Caco-2 (cell line): ENCODE measurements around the gene CLHC1. TPM values are rescaled to one million over a fixed set of nuclear protein-coding genes. Genes with fewer than 3 reads are reported as not detected.
"Not testable (repeated sequence)": the region's sequence is repeated elsewhere in the genome, so short reads cannot be mapped to it uniquely, and the experiment has no call there.

Experiments
- BruUV-seq: library from RNA; stranded (reverse); fragments of 400-500 nt; replicated peaks from 2 replicates; lab custom pipeline; 2021; lab: Mats Ljungman, UMichigan
- CTCF ChIA-PET: fragments of 300-600 bp; sonication (Branson Sonifier 250); formaldehyde crosslinking; loops from one replicate; lab custom pipeline; 2022; ENCODE audit warnings: antibody characterized with exemption; lab: Charles Lee
- POLR2A ChIA-PET: fragments of 300-600 bp; sonication (Branson Sonifier 250); formaldehyde crosslinking; loops from one replicate; lab custom pipeline; 2022; ENCODE audit warnings: antibody characterized with exemption; lab: Charles Lee
- DNase-seq, 2 experiments: peaks; one replicate each; pipeline versions ENCODE4 v3.0.0 to v3.0.0-alpha.2; 2020 to 2022
- H3K27me3 ChIP-seq: replicated peaks from 2 replicates; pipeline ENCODE4 v1.6.0; 2011; ENCODE audit warnings: low read length; ENCODE audit not compliant: control insufficient read depth, insufficient read depth
- H3K36me3 ChIP-seq: 2 replicates; pipeline ENCODE4 v1.5.1; 2011; ENCODE audit warnings: low read length; ENCODE audit not compliant: control insufficient read depth, insufficient read depth
- H3K4me1 ChIP-seq: fragments of 250-450 bp; sonication (Bioruptor Pico); 2 replicates; pipeline ENCODE4 v1.5.1; 2020; ENCODE audit warnings: mild to moderate bottlenecking
- H3K4me3 ChIP-seq: 2 replicates; pipeline ENCODE4 v1.5.1; 2011; ENCODE audit warnings: low read depth, mild to moderate bottlenecking, control low read depth, low read length
- H3K9me3 ChIP-seq: fragments of 250-450 bp; sonication (Bioruptor Pico); 2 replicates; pipeline ENCODE4 v1.5.1; 2020; ENCODE audit warnings: mild to moderate bottlenecking, moderate library complexity
- H3K27ac Mint-ChIP-seq: one replicate; pipeline ENCODE4 v1.8.0; 2022; ENCODE audit warnings: mixed read lengths; ENCODE audit not compliant: unreplicated experiment
- H3K27me3 Mint-ChIP-seq: one replicate; pipeline ENCODE4 v1.8.0; 2022; ENCODE audit warnings: mixed read lengths; ENCODE audit not compliant: insufficient read depth, unreplicated experiment
- H3K36me3 Mint-ChIP-seq: one replicate; pipeline ENCODE4 v1.8.0; 2022; ENCODE audit warnings: mild to moderate bottlenecking, mixed read lengths; ENCODE audit not compliant: insufficient read depth, unreplicated experiment
- H3K4me1 Mint-ChIP-seq: one replicate; pipeline ENCODE4 v1.8.0; 2022; ENCODE audit warnings: low read depth, mixed read lengths; ENCODE audit not compliant: unreplicated experiment
- H3K4me3 Mint-ChIP-seq: one replicate; pipeline ENCODE4 v1.8.0; 2022; ENCODE audit warnings: mild to moderate bottlenecking, moderate library complexity, mixed read lengths; ENCODE audit not compliant: unreplicated experiment
- H3K9me3 Mint-ChIP-seq: one replicate; pipeline ENCODE4 v1.8.0; 2022; ENCODE audit warnings: mixed read lengths; ENCODE audit not compliant: unreplicated experiment
- intact Hi-C: fragments of 100-400 bp; cut with micrococcal nuclease; formaldehyde crosslinking; loops from one replicate; pipeline ENCODE4 v1.10.0; 2022; ENCODE audit not compliant: unreplicated experiment
- total RNA-seq: library from RNA; stranded (reverse); gene quantifications from 2 replicates; pipeline ENCODE4 v1.2.3, GENCODE V29; 2022
- TF ChIP-seq, protein P1 (sequence below), 2 experiments: fragments of 200-600 bp in 1 of 2; IDR thresholded peaks; 1 replicate in 1 of 2; 2 replicates in 1 of 2; pipeline versions ENCODE4 v1.5.1 to v1.8.0; 2011 to 2022; ENCODE audit warnings: antibody characterized with exemption in 1 of 2, control low read depth in 1 of 2, inconsistent platforms in 1 of 2, low read depth in 1 of 2, low read length in 1 of 2, mild to moderate bottlenecking in 1 of 2, moderate library complexity in 1 of 2; ENCODE audit not compliant: insufficient read depth in 1 of 2, severe bottlenecking in 1 of 2, unreplicated experiment in 1 of 2

The CLHC1 gene
- total RNA-seq, 1 experiment from 2014 or later = 13.4 TPM

DNA sequence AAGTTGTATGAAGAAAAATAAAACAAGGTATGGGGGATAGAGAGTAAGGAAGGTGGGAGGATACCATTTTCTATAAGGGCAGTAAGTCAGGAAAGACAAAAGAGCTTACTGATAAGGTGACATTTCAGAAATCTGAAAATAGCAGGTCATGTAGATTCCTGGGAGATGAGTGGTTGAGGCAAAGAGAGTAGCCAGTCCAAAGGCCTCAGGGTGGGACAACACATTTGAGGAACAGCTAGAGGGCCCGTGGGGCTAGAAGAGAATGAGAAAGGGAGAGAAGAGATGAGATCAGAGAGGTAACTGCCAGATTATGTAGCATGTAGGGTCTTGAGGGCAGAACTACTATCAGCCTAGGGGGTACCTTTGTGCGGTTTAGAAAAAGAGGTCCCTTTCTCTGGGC, 2.9 kb downstream of the CLHC1 start:
- peaks cover 34% of the 10 kb centered on the region for H3K36me3 Mint-ChIP-seq
- H3K36me3 ChIP-seq = 0 out of 2 replicates have a peak, but pooled peaks cover 3% of the 10 kb centered on the region
- H3K27me3 Mint-ChIP-seq = no peaks in the 10 kb centered on the region
- H3K4me3 Mint-ChIP-seq = peak overlapping the region; percentile 59
- no peak overlapping the region for H3K4me3 ChIP-seq
- no peaks in the 10 kb centered on the region for H3K27me3 ChIP-seq
- TF ChIP-seq, protein P1, sequence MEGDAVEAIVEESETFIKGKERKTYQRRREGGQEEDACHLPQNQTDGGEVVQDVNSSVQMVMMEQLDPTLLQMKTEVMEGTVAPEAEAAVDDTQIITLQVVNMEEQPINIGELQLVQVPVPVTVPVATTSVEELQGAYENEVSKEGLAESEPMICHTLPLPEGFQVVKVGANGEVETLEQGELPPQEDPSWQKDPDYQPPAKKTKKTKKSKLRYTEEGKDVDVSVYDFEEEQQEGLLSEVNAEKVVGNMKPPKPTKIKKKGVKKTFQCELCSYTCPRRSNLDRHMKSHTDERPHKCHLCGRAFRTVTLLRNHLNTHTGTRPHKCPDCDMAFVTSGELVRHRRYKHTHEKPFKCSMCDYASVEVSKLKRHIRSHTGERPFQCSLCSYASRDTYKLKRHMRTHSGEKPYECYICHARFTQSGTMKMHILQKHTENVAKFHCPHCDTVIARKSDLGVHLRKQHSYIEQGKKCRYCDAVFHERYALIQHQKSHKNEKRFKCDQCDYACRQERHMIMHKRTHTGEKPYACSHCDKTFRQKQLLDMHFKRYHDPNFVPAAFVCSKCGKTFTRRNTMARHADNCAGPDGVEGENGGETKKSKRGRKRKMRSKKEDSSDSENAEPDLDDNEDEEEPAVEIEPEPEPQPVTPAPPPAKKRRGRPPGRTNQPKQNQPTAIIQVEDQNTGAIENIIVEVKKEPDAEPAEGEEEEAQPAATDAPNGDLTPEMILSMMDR (IDR thresholded peaks at IDR 0.05; ENCODE audit: insufficient read depth in 1 of 2, low read depth in 1 of 2, low read length in 1 of 2, severe bottlenecking in 1 of 2, unreplicated experiment in 1 of 2) = no peak
- no peaks in the 10 kb centered on the region for H3K9me3 ChIP-seq
- no TSS peak for BruUV-seq
- peaks cover 31% of the 10 kb centered on the region for H3K4me1 ChIP-seq
- peak overlapping the region; percentile 68 for H3K27ac Mint-ChIP-seq
- H3K4me1 Mint-ChIP-seq = peaks cover 36% of the 10 kb centered on the region
- intact Hi-C loops = no loop called here
- ChIA-PET CTCF (no interaction called here), POLR2A (no interaction called here)
- no peaks in the 10 kb centered on the region for H3K9me3 Mint-ChIP-seq
- DNase-seq = peak in 1 of 2 experiments; percentile 45

DNA sequence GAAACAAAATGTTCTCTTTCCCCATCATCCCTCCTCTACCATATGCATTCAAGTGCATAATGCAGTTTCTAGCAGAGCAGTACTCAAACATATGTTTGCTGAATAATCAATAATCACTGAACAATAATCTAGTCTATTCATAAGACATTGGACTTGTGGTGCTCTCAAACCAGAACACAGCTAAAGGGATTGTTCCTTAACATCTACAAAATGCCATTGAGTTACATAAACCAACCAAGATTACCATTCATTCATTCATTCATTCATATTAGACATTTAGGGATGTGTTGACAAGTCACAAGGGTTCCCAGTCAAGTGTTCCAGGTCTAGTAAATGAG, 3.9 kb downstream of the CLHC1 start:
- no peaks in the 10 kb centered on the region for H3K27me3 Mint-ChIP-seq

DNA sequence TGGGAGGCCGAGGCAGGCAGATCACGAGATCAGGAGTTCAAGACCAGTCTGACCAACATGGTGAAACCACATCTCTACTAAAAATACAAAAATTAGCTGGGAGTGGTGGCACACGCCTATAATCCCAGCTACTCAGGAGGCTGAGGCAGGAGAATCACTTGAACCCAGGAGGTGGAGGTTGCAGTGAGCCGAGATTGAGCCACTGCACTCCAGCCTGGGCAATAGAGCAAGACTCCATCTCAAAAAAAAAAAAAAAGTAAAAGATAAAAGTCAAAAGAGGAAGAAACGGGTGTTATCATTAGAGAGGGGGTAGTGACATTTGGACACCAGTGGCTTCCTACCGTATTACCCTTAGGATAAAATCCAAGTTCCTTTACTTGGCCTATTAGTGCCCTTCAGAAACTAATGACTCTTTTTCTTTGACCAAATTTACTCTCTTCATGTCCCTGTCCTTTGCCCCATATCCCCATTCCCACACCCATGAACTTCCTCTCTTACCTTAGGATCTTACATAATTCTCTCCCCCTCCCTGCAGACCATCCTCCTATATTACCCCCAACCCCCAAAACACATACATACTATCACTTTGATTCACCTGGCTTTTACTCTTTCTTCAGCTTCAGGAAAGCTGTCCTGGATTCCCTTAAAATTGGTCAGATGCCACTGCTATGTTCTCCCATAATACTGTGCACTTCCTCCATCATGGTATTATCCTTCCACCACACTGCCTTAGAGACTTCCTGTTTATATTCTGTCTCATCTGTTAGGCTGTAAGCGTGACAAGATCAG, 4.5 kb downstream of the CLHC1 start:
- intact Hi-C loops, H3K36me3 ChIP-seq, H3K4me3 ChIP-seq, H3K27me3 Mint-ChIP-seq, DNase-seq, CTCF ChIA-PET, H3K9me3 ChIP-seq, H3K4me3 Mint-ChIP-seq, H3K27me3 ChIP-seq, POLR2A ChIA-PET, H3K9me3 Mint-ChIP-seq, H3K27ac Mint-ChIP-seq, BruUV-seq: not testable (repeated sequence)
- H3K4me1 ChIP-seq = peaks cover 27% of the 10 kb centered on the region
- Mint-ChIP-seq H3K4me1 (peaks cover 36% of the 10 kb centered on the region), H3K36me3 (peaks cover 19% of the 10 kb centered on the region)

More for the DNA sequence above, 3.9 kb downstream of the CLHC1 start:
- H3K36me3 Mint-ChIP-seq = peaks cover 24% of the 10 kb centered on the region
- peaks cover 36% of the 10 kb centered on the region for H3K4me1 Mint-ChIP-seq
- no peaks in the 10 kb centered on the region for H3K9me3 Mint-ChIP-seq
- Histone ChIP-seq H3K9me3 (no peaks in the 10 kb centered on the region), H3K36me3 (0 out of 2 replicates have a peak, but pooled peaks cover 2% of the 10 kb centered on the region), H3K4me1 (peaks cover 27% of the 10 kb centered on the region), H3K4me3 (no peak overlapping the region), H3K27me3 (no peaks in the 10 kb centered on the region)
- no peak overlapping the region for H3K4me3 Mint-ChIP-seq
- CTCF ChIA-PET = no interaction called here
- intact Hi-C loops = no loop called here
- no TSS peak for BruUV-seq
- TF ChIP-seq, protein P1 (IDR thresholded peaks at IDR 0.05; ENCODE audit: insufficient read depth in 1 of 2, low read depth in 1 of 2, low read length in 1 of 2, severe bottlenecking in 1 of 2, unreplicated experiment in 1 of 2) = no peak
- no peak for DNase-seq
- POLR2A ChIA-PET = no interaction called here
- no peak overlapping the region for H3K27ac Mint-ChIP-seq
